ENCODE results near the gene MMEL1. TPM values are rescaled to one million over a fixed set of nuclear protein-coding genes. Genes with fewer than 3 reads are reported as not detected.

The MMEL1 gene
- total RNA-seq, 1 donor from 2014 or later, result 1.0 TPM

GRCh38 chr1:2605509-2606395 lies 27.1 kb downstream of the MMEL1 start:
- Histone ChIP-seq H3K4me3 (ENCODE audit: low read length in 3 of 3) (no peak overlapping the region), H3K36me3 (ENCODE audit: control insufficient read depth in 3 of 3, insufficient read depth in 3 of 3, low read length in 3 of 3) (no peaks in the 10 kb centered on the region), H3K27me3 (ENCODE audit: control insufficient read depth in 3 of 3, insufficient read depth in 3 of 3, low read length in 3 of 3) (peaks cover 13 to 50% (median 41%) of the 10 kb centered on the region in 3 donors)

DNA sequence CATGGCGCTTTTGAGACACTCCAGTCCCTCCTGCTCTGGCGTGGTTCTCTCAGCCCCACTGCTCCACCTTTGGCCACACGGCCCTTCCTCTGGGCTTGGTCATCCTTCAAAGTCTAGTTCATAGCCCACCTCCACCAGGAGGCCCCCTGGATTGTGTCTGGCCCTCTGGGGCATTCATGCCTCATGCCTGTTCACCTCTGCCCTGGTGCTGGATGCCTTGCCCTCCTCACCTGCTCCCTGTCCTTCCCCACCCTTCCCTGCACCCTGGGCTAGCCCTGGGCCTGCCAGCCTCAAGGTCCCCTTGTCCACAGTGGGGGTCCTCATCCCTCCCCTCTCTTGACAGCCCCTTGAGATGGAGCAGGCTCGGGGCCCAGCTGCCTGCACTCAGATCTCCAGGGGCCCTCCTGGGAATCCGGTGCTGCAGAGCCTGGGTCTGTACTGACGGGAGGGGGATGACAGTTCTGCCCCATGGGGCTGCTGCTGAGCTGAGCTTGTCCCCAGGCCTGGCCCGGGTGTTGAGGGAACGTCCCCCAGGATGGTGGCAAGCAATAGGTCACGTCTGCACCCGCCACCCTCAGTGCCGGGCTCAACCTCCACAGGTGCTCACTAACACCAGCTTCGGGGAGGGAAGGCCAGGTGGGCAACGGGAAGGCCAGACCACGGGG lies 27.8 kb downstream of the MMEL1 start:
- Histone ChIP-seq H3K9ac (ENCODE audit: low read depth in 1 of 3, low read length in 3 of 3) (no peak overlapping the region), H3K4me3 (ENCODE audit: low read length in 3 of 3) (no peak overlapping the region), H3K4me1 (ENCODE audit: control insufficient read depth in 3 of 3, insufficient read depth in 3 of 3, low read length in 3 of 3) (no peaks in the 10 kb centered on the region), H3K27ac (ENCODE audit: low read depth, low read length) (no peak overlapping the region), H3K9me3 (ENCODE audit: control insufficient read depth in 3 of 3, low read length in 3 of 3) (peaks cover 0 to 4% (median 0%) of the 10 kb centered on the region in 3 donors), H3K27me3 (ENCODE audit: control insufficient read depth in 3 of 3, insufficient read depth in 3 of 3, low read length in 3 of 3) (peaks cover 13 to 47% (median 34%) of the 10 kb centered on the region in 3 donors), H3K36me3 (ENCODE audit: control insufficient read depth in 3 of 3, insufficient read depth in 3 of 3, low read length in 3 of 3) (no peaks in the 10 kb centered on the region)

More at GRCh38 chr1:2605509-2606395, 27.1 kb downstream of the MMEL1 start:
- no peak overlapping the region for H3K27ac ChIP-seq (ENCODE audit: low read depth, low read length)
- H3K4me1 ChIP-seq (ENCODE audit: control insufficient read depth in 3 of 3, insufficient read depth in 3 of 3, low read length in 3 of 3), result no peaks in the 10 kb centered on the region
- H3K9ac ChIP-seq (ENCODE audit: low read depth in 1 of 3, low read length in 3 of 3), result no peak overlapping the region
- H3K9me3 ChIP-seq (ENCODE audit: control insufficient read depth in 3 of 3, low read length in 3 of 3), result peaks cover 0 to 4% (median 0%) of the 10 kb centered on the region in 3 donors

- no peak overlapping the region for H3K4me3 ChIP-seq (ENCODE audit: low read length in 3 of 3)
- H3K27me3 ChIP-seq (ENCODE audit: control insufficient read depth in 3 of 3, insufficient read depth in 3 of 3, low read length in 3 of 3), result peaks cover 8 to 41% (median 29%) of the 10 kb centered on the region in 3 donors
- peaks cover 0 to 4% (median 0%) of the 10 kb centered on the region in 3 donors for H3K9me3 ChIP-seq (ENCODE audit: control insufficient read depth in 3 of 3, low read length in 3 of 3)
- H3K27ac ChIP-seq (ENCODE audit: low read depth, low read length), result no peak overlapping the region
- no peak overlapping the region for H3K9ac ChIP-seq (ENCODE audit: low read depth in 1 of 3, low read length in 3 of 3)
- H3K4me1 ChIP-seq (ENCODE audit: control insufficient read depth in 3 of 3, insufficient read depth in 3 of 3, low read length in 3 of 3), result no peaks in the 10 kb centered on the region
- H3K36me3 ChIP-seq (ENCODE audit: control insufficient read depth in 3 of 3, insufficient read depth in 3 of 3, low read length in 3 of 3), result no peaks in the 10 kb centered on the region
Measured at GRCh38 chr1:2604156-2604843, 28.5 kb downstream of the MMEL1 start.

GRCh38 chr1:2603521-2604155 lies 29.2 kb downstream of the MMEL1 start:
- H3K4me3 ChIP-seq (ENCODE audit: low read length in 3 of 3), result no peak overlapping the region
- no peaks in the 10 kb centered on the region for H3K4me1 ChIP-seq (ENCODE audit: control insufficient read depth in 3 of 3, insufficient read depth in 3 of 3, low read length in 3 of 3)
- H3K36me3 ChIP-seq (ENCODE audit: control insufficient read depth in 3 of 3, insufficient read depth in 3 of 3, low read length in 3 of 3), result no peaks in the 10 kb centered on the region
- H3K9ac ChIP-seq (ENCODE audit: low read depth in 1 of 3, low read length in 3 of 3), result no peak overlapping the region
- peaks cover 0 to 4% (median 3%) of the 10 kb centered on the region in 3 donors for H3K9me3 ChIP-seq (ENCODE audit: control insufficient read depth in 3 of 3, low read length in 3 of 3)
- H3K27me3 ChIP-seq (ENCODE audit: control insufficient read depth in 3 of 3, insufficient read depth in 3 of 3, low read length in 3 of 3), result peaks cover 8 to 41% (median 28%) of the 10 kb centered on the region in 3 donors
- no peak overlapping the region for H3K27ac ChIP-seq (ENCODE audit: low read depth, low read length)

DNA sequence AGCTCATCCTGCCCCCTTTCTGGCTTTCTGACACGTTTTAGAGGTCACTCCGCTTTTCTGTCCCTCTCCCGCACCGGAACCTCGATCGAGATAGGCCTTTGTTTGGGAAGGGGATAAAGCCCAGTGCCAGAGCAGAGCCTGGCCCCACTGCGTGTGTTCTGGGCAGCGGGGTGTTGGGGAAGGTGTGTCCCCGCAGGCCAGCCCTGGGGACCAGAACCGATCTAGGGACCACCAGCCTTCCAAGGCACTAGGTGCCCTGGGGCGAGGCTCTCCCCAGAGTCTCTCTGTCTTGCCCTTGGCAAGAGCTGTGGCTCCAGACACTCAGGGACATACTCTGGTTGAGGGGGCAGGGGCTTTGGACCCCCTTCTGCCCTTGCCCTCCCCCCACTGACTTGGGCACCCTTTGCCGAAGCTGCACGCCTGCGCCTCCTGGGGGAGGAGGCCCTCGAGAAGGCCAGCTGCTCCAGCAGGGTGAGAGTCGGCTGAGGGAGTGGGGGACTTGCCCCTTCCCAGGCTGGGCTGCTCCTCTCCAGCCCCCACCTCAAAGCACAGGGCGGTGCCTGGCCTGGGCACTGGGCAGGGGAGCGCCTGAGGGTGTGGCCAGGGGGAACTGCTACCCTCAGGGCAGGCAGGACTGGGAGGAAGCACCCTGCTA lies 29.8 kb downstream of the MMEL1 start:
- Histone ChIP-seq H3K4me3 (ENCODE audit: low read length in 3 of 3) (no peak overlapping the region), H3K36me3 (ENCODE audit: control insufficient read depth in 3 of 3, insufficient read depth in 3 of 3, low read length in 3 of 3) (no peaks in the 10 kb centered on the region), H3K9ac (ENCODE audit: low read depth in 1 of 3, low read length in 3 of 3) (no peak overlapping the region), H3K4me1 (ENCODE audit: control insufficient read depth in 3 of 3, insufficient read depth in 3 of 3, low read length in 3 of 3) (no peaks in the 10 kb centered on the region), H3K27me3 (ENCODE audit: control insufficient read depth in 3 of 3, insufficient read depth in 3 of 3, low read length in 3 of 3) (peaks cover 8 to 36% (median 28%) of the 10 kb centered on the region in 3 donors), H3K27ac (ENCODE audit: low read depth, low read length) (no peak overlapping the region), H3K9me3 (ENCODE audit: control insufficient read depth in 3 of 3, low read length in 3 of 3) (peaks cover 0 to 4% (median 3%) of the 10 kb centered on the region in 3 donors)

DNA sequence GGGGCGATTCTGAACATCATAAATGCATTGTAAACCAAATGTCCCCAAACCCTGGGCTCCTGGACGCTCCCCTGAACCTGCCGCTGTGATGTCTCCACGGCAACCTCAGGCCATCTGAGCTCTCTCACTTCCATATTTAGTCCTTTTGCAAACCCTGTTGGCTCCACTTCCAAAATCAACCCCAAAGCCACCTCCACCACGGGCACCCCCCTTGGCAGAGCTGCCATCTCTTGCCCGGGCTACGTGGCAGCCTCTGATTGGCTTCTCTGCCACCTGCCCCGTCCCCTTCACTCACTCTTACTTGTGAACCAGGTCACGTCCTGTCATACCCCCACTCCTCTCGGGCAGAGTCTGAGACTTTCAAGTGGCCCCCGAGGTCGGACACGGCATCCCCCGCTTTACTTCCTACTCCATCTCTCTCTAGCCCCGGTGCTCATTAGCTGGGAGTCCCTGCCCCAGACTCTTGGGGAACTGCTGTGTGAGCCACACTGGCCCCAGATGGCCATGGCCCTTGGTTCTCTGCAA lies 30.4 kb downstream of the MMEL1 start:
- no peak overlapping the region for H3K4me3 ChIP-seq (ENCODE audit: low read length in 3 of 3)
- no peaks in the 10 kb centered on the region for H3K4me1 ChIP-seq (ENCODE audit: control insufficient read depth in 3 of 3, insufficient read depth in 3 of 3, low read length in 3 of 3)
- H3K27me3 ChIP-seq (ENCODE audit: control insufficient read depth in 3 of 3, insufficient read depth in 3 of 3, low read length in 3 of 3), result peaks cover 8 to 36% (median 28%) of the 10 kb centered on the region in 3 donors
- H3K9me3 ChIP-seq (ENCODE audit: control insufficient read depth in 3 of 3, low read length in 3 of 3), result peaks cover 0 to 4% (median 3%) of the 10 kb centered on the region in 3 donors
- H3K27ac ChIP-seq (ENCODE audit: low read depth, low read length), result no peak overlapping the region
- H3K9ac ChIP-seq (ENCODE audit: low read depth in 1 of 3, low read length in 3 of 3), result no peak overlapping the region
- no peaks in the 10 kb centered on the region for H3K36me3 ChIP-seq (ENCODE audit: control insufficient read depth in 3 of 3, insufficient read depth in 3 of 3, low read length in 3 of 3)

- H3K9ac ChIP-seq (ENCODE audit: low read depth in 1 of 3, low read length in 3 of 3), result no peak overlapping the region
- H3K36me3 ChIP-seq (ENCODE audit: control insufficient read depth in 3 of 3, insufficient read depth in 3 of 3, low read length in 3 of 3), result no peaks in the 10 kb centered on the region
- peaks cover 0 to 4% (median 3%) of the 10 kb centered on the region in 3 donors for H3K9me3 ChIP-seq (ENCODE audit: control insufficient read depth in 3 of 3, low read length in 3 of 3)
- peaks cover 8 to 33% (median 24%) of the 10 kb centered on the region in 3 donors for H3K27me3 ChIP-seq (ENCODE audit: control insufficient read depth in 3 of 3, insufficient read depth in 3 of 3, low read length in 3 of 3)
- H3K4me3 ChIP-seq (ENCODE audit: low read length in 3 of 3), result no peak overlapping the region
- H3K27ac ChIP-seq (ENCODE audit: low read depth, low read length), result no peak overlapping the region
- H3K4me1 ChIP-seq (ENCODE audit: control insufficient read depth in 3 of 3, insufficient read depth in 3 of 3, low read length in 3 of 3), result no peaks in the 10 kb centered on the region
Measured at GRCh38 chr1:2601721-2602303, 31.0 kb downstream of the MMEL1 start.

GRCh38 chr1:2598329-2598931 lies 34.4 kb downstream of the MMEL1 start:
- Histone ChIP-seq H3K9me3 (ENCODE audit: control insufficient read depth in 3 of 3, low read length in 3 of 3) (peaks cover 0 to 4% (median 3%) of the 10 kb centered on the region in 3 donors), H3K27ac (ENCODE audit: low read depth, low read length) (no peak overlapping the region), H3K9ac (ENCODE audit: low read depth in 1 of 3, low read length in 3 of 3) (no peak overlapping the region), H3K4me3 (ENCODE audit: low read length in 3 of 3) (no peak overlapping the region), H3K4me1 (ENCODE audit: control insufficient read depth in 3 of 3, insufficient read depth in 3 of 3, low read length in 3 of 3) (peaks cover 0 to 9% (median 8%) of the 10 kb centered on the region in 3 donors), H3K36me3 (ENCODE audit: control insufficient read depth in 3 of 3, insufficient read depth in 3 of 3, low read length in 3 of 3) (no peaks in the 10 kb centered on the region), H3K27me3 (ENCODE audit: control insufficient read depth in 3 of 3, insufficient read depth in 3 of 3, low read length in 3 of 3) (peaks cover 22 to 32% (median 26%) of the 10 kb centered on the region in 3 donors)

Measured in skeletal muscle tissue (tissue), 4 donors.